Activated T-helper 9 cell treated with anti-CD3 and anti-CD28 coated beads, Interleukin-2, amount 50 U/mL, for 16 hours (primary cell): ENCODE data around the gene THADA.
"Not testable (repeated sequence)": the region's sequence is repeated elsewhere in the genome, so short reads cannot be mapped to it uniquely, and the experiment has no call there.

Experiments
- DNase-seq: peaks from one replicate; pipeline ENCODE4 v3.0.0-alpha.2; 2020; ENCODE audit warnings: low read depth

Gene THADA

GRCh38 chr2:43203373-43203772 lies 392.5 kb downstream of the THADA start:
- DNase-seq: no peak

- no peak for DNase-seq
Observed at GRCh38 chr2:43202289-43202688, 393.5 kb downstream of the THADA start.

- no peak for DNase-seq
Observed at GRCh38 chr2:43201497-43201896, 394.3 kb downstream of the THADA start.

- DNase-seq: no peak
Observed at GRCh38 chr2:43201016-43201415, 394.8 kb downstream of the THADA start.

GRCh38 chr2:43199492-43200488 lies 396.0 kb downstream of the THADA start:
- DNase-seq: no peak

GRCh38 chr2:43198263-43198662 lies 397.6 kb downstream of the THADA start:
- no peak for DNase-seq

GRCh38 chr2:43197588-43197896 lies 398.3 kb downstream of the THADA start:
- no peak for DNase-seq

GRCh38 chr2:43196768-43197587 lies 398.9 kb downstream of the THADA start:
- DNase-seq: no peak

GRCh38 chr2:43194121-43194869 lies 401.5 kb downstream of the THADA start:
- no peak for DNase-seq

- DNase-seq: no peak
Observed at GRCh38 chr2:43193652-43194120, 402.2 kb downstream of the THADA start.

- no peak for DNase-seq
Observed at GRCh38 chr2:43192744-43193651, 402.8 kb downstream of the THADA start.

- DNase-seq: no peak
Observed at GRCh38 chr2:43191947-43192516, 403.8 kb downstream of the THADA start.

- no peak for DNase-seq
Observed at GRCh38 chr2:43190311-43191052, 405.4 kb downstream of the THADA start.

- not testable (repeated sequence) for DNase-seq
Observed at GRCh38 chr2:43189861-43190260, 406.0 kb downstream of the THADA start.

GRCh38 chr2:43188561-43189386 lies 407.1 kb downstream of the THADA start:
- no peak for DNase-seq

GRCh38 chr2:43186679-43187374 lies 409.0 kb downstream of the THADA start:
- DNase-seq: no peak

- DNase-seq: no peak
Observed at GRCh38 chr2:43186321-43186678, 409.5 kb downstream of the THADA start.

GRCh38 chr2:43185146-43185545 lies 410.7 kb downstream of the THADA start:
- no peak for DNase-seq
